CD4-positive, alpha-beta T cell (primary cell): ENCODE measurements around the gene NETO2. TPM values are rescaled to one million over a fixed set of nuclear protein-coding genes. Genes with fewer than 3 reads are reported as not detected.
"Not testable (repeated sequence)": the region's sequence is repeated elsewhere in the genome, so short reads cannot be mapped to it uniquely, and the experiment has no call there.

Source experiments
- ATAC-seq: fragments of 200-7000 bp; cut with Tn5 transposase; one replicate; pipeline ENCODE4 v1.10.0; 2022; ENCODE audit warnings: mild to moderate bottlenecking; ENCODE audit not compliant: poor library complexity
- CTCF ChIA-PET: fragments of 350-600 bp; sonication (Branson Sonifier 250); formaldehyde crosslinking; loops from one replicate; lab custom pipeline; 2021; ENCODE audit warnings: antibody characterized with exemption, inconsistent platforms; lab: Charles Lee
- POLR2A ChIA-PET: fragments of 350-600 bp; sonication (Branson Sonifier 250); formaldehyde crosslinking; loops from one replicate; lab custom pipeline; 2021; ENCODE audit warnings: antibody characterized with exemption, inconsistent platforms; lab: Charles Lee
- DNase-seq, 14 experiments: peaks; one replicate each; pipeline ENCODE4 v3.0.0-alpha.2; 2013 to 2020; ENCODE audit warnings: mixed read lengths in 2 of 14
- H3K27ac ChIP-seq, 2 donors: one replicate each; pipeline versions ENCODE4 v1.5.1 to v1.7.0; 2013; ENCODE audit warnings: low read length in 2 of 2, low read depth in 1 of 2, mild to moderate bottlenecking in 1 of 2
- H3K27me3 ChIP-seq, 2 experiments: 1 replicate in 1 of 2; 2 replicates in 1 of 2; pipeline versions ENCODE4 v1.6.1 to v1.7.0; 2013; ENCODE audit warnings: low read length in 2 of 2, control low read depth in 1 of 2, mild to moderate bottlenecking in 1 of 2, moderate library complexity in 1 of 2; ENCODE audit not compliant: insufficient read depth in 2 of 2, control insufficient read depth in 1 of 2
- H3K36me3 ChIP-seq: one replicate; pipeline ENCODE4 v1.6.1; 2013; ENCODE audit warnings: low read length, control low read depth; ENCODE audit not compliant: insufficient read depth
- H3K4me1 ChIP-seq: one replicate; pipeline ENCODE4 v1.6.1; 2013; ENCODE audit warnings: low read length, control low read depth; ENCODE audit not compliant: insufficient read depth
- H3K4me3 ChIP-seq: one replicate; pipeline ENCODE4 v1.5.1; 2013; ENCODE audit warnings: mild to moderate bottlenecking, low read length, moderate library complexity
- H3K9me3 ChIP-seq, 2 experiments: 1 replicate in 1 of 2; 2 replicates in 1 of 2; pipeline versions ENCODE4 v1.6.1 to v1.7.0; 2013; ENCODE audit warnings: low read length in 2 of 2, mild to moderate bottlenecking in 2 of 2, control low read depth in 1 of 2, moderate library complexity in 1 of 2; ENCODE audit not compliant: control insufficient read depth in 1 of 2, insufficient read depth in 1 of 2
- H3K27ac Mint-ChIP-seq: one replicate; pipeline ENCODE4 v1.8.0; 2020; ENCODE audit warnings: mixed read lengths
- H3K27me3 Mint-ChIP-seq: one replicate; pipeline ENCODE4 v1.8.0; 2021; ENCODE audit warnings: mixed read lengths
- H3K36me3 Mint-ChIP-seq: one replicate; pipeline ENCODE4 v1.8.0; 2021; ENCODE audit warnings: low read depth, mixed read lengths
- H3K4me1 Mint-ChIP-seq: one replicate; pipeline ENCODE4 v1.8.0; 2021; ENCODE audit warnings: low read depth, mixed read lengths
- H3K4me3 Mint-ChIP-seq: one replicate; pipeline ENCODE4 v1.8.0; 2020; ENCODE audit warnings: mild to moderate bottlenecking, mixed read lengths
- H3K9me3 Mint-ChIP-seq: one replicate; pipeline ENCODE4 v1.8.0; 2020; ENCODE audit warnings: mixed read lengths
- intact Hi-C, 2 experiments: fragments of 100-400 bp; cut with DNase I in 1 of 2; cut with micrococcal nuclease in 1 of 2; formaldehyde crosslinking; loops; one replicate each; pipeline versions ENCODE4 v1.15.1 to v1.9.0; 2023 to 2025; cut with DNase I, micrococcal nuclease
- total RNA-seq, 174 experiments: library from RNA in 2 of 174; stranded (reverse) in 2 of 174; gene quantifications; one replicate each; pipeline ENCODE4 v1.2.3 and lab custom pipeline; 2021 to 2026
- TF ChIP-seq, protein P1 (sequence below): fragments of 200-600 bp; IDR thresholded peaks from one replicate; pipeline ENCODE4 v1.8.0; 2022; ENCODE audit warnings: antibody characterized with exemption, mild to moderate bottlenecking

NETO2 gene
- total RNA-seq, 2 experiments from 2014 or later, result 1.8 to 1.9 TPM

DNA sequence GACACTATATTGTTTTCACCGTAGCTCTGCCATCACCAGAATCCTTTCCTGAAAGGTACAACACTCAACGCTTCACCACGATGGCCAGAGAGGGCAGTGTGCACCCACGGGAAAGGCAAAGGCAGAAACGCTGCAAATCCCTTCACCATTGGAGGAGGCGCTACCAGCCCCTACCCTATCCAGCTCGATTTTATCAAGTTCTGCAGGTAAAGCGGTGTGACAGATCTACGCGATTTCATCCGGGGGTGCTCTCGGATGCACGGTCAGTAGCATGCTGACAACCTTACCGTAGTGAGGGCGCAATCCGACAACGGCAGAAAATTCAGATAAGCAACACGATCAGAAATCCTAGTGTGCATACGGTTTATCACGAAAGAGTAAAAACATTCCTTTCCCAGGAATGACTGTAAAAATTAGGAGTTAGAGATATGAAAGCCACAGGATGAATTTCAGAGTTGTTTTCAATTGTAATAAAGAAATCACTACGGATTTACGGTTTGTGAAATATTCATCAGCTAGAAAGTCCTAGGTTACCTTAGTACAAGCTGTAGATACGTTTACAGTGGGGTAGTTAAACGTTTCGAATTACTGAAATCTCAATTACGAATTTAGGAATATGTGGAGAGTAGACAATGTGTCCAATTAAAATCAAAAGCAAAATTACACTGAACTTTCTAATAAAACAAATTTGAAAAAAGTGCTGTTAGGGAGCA is 1.8 kb downstream of the NETO2 start:
- H3K9me3 ChIP-seq, result no peaks in the 10 kb centered on the region
- peak overlapping the region; percentile 87 for H3K4me3 Mint-ChIP-seq
- no peaks in the 10 kb centered on the region for H3K36me3 Mint-ChIP-seq
- ChIA-PET CTCF (interaction anchor here (0.6 to 3.7 kb wide), 22 partner anchors 8 to 1488 kb away, joined by 3 to 21 read pairs (median 4); partner anchors contain the start of genes ABCC11, ITFG1 and PHKB), POLR2A (interaction anchor here (0.7 to 4.0 kb wide), 9 partner anchors 20 to 1243 kb away, joined by 3 to 23 read pairs (median 3); partner anchors contain the start of genes DNAJA2, ITFG1, PHKB and SIAH1)
- peak; percentile 82 for ATAC-seq
- H3K36me3 ChIP-seq, result no peaks in the 10 kb centered on the region
- DNase-seq, result peak; percentile 63 to 91 (median 77)
- H3K27me3 Mint-ChIP-seq, result peaks cover 21% of the 10 kb centered on the region
- H3K27me3 ChIP-seq, result peaks cover 0 to 8% of the 10 kb centered on the region in 2 experiments
- H3K4me1 Mint-ChIP-seq, result peaks cover 17% of the 10 kb centered on the region
- peak overlapping the region; percentile 56 for H3K4me3 ChIP-seq
- no peak overlapping the region for H3K27ac ChIP-seq
- H3K4me1 ChIP-seq, result peaks cover 17% of the 10 kb centered on the region
- TF ChIP-seq, protein P1, sequence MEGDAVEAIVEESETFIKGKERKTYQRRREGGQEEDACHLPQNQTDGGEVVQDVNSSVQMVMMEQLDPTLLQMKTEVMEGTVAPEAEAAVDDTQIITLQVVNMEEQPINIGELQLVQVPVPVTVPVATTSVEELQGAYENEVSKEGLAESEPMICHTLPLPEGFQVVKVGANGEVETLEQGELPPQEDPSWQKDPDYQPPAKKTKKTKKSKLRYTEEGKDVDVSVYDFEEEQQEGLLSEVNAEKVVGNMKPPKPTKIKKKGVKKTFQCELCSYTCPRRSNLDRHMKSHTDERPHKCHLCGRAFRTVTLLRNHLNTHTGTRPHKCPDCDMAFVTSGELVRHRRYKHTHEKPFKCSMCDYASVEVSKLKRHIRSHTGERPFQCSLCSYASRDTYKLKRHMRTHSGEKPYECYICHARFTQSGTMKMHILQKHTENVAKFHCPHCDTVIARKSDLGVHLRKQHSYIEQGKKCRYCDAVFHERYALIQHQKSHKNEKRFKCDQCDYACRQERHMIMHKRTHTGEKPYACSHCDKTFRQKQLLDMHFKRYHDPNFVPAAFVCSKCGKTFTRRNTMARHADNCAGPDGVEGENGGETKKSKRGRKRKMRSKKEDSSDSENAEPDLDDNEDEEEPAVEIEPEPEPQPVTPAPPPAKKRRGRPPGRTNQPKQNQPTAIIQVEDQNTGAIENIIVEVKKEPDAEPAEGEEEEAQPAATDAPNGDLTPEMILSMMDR, result peak; percentile 83
- intact Hi-C loops, result loop anchor here (1.0 to 10.0 kb wide), 15 partner anchors 105 to 1493 kb away; partner anchors contain the start of genes DNAJA2 (in 2 of the 2), ABCC11 (in 1 of the 2), C16orf87 (in 1 of the 2) and ITFG1 (in 1 of the 2)
- H3K9me3 Mint-ChIP-seq, result no peaks in the 10 kb centered on the region
- peak overlapping the region; percentile 45 for H3K27ac Mint-ChIP-seq

GRCh38 chr16:47140686-47141085 is 3.1 kb downstream of the NETO2 start:
- no peak overlapping the region for H3K4me3 Mint-ChIP-seq
- H3K9me3 Mint-ChIP-seq, result no peaks in the 10 kb centered on the region
- H3K4me3 ChIP-seq, result no peak overlapping the region
- H3K27me3 Mint-ChIP-seq, result peaks cover 21% of the 10 kb centered on the region
- intact Hi-C loops, result loop anchor here (1.0 to 10.0 kb wide), 13 partner anchors 103 to 1494 kb away; partner anchors contain the start of genes ABCC11 (in 1 of the 2), C16orf87 (in 1 of the 2), DNAJA2 (in 1 of the 2) and ITFG1 (in 1 of the 2)
- POLR2A ChIA-PET, result interaction anchor here (0.8 to 1.2 kb wide), 2 partner anchors 19 to 1245 kb away, joined by 3 read pairs; partner anchors contain the start of gene SIAH1
- CTCF ChIA-PET, result interaction anchor here (1.1 to 3.7 kb wide), 4 partner anchors 9 to 1024 kb away, joined by 3 to 21 read pairs (median 6); no protein-coding TSS in a partner anchor
- H3K9me3 ChIP-seq, result no peaks in the 10 kb centered on the region
- TF ChIP-seq, protein P1, result no peak
- no peak overlapping the region for H3K27ac Mint-ChIP-seq
- H3K4me1 Mint-ChIP-seq, result peaks cover 17% of the 10 kb centered on the region
- ATAC-seq (no peak), DNase-seq (no peak)
- H3K36me3 ChIP-seq, result no peaks in the 10 kb centered on the region
- H3K4me1 ChIP-seq, result peaks cover 20% of the 10 kb centered on the region
- H3K27me3 ChIP-seq, result peaks cover 0 to 8% of the 10 kb centered on the region in 2 experiments
- no peak overlapping the region for H3K27ac ChIP-seq
- H3K36me3 Mint-ChIP-seq, result no peaks in the 10 kb centered on the region

DNA sequence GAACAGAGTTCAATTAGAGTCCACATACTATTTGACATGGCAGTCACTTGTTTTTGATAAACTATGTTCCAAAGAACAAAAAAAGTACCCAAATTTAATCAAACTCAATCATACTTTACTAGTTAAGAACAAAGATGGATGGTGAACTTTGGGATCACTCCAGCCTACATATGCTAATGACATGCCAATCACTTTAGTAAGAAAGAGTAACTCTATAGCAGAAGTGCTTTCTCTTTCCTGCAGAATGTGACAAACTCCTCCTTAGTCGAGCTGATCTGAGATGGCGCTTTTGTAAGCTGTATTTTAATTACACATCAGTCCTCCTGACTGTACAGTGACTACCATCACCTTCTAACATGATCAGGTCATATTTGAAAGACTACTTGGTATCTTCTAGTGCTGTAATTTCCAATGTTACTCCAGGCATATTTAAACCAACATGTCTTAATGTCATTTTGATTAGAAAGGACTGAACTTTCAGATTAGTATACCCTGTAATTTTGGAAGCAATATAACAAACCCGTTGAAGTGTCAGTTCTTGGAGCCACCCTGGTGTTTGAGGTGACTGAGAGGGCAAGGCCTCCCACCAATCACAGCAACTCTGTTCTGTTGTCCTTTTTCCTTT is 4.1 kb downstream of the NETO2 start:
- ATAC-seq (no peak), DNase-seq (peak in 1 of 14 experiments; percentile 7)
- Mint-ChIP-seq H3K27ac (peak overlapping the region; percentile 39), H3K4me1 (peaks cover 17% of the 10 kb centered on the region), H3K27me3 (peaks cover 17% of the 10 kb centered on the region), H3K4me3 (no peak overlapping the region), H3K9me3 (no peaks in the 10 kb centered on the region), H3K36me3 (no peaks in the 10 kb centered on the region)
- POLR2A ChIA-PET, result no interaction called here
- H3K27ac ChIP-seq, result no peak overlapping the region
- intact Hi-C loops, result loop anchor here (5.0 to 10.0 kb wide), 11 partner anchors 102 to 1495 kb away; partner anchors contain the start of genes ABCC11 (in 1 of the 2), C16orf87 (in 1 of the 2), DNAJA2 (in 1 of the 2) and ITFG1 (in 1 of the 2)
- peaks cover 0 to 8% of the 10 kb centered on the region in 2 experiments for H3K27me3 ChIP-seq
- no peaks in the 10 kb centered on the region for H3K9me3 ChIP-seq
- CTCF ChIA-PET, result no interaction called here
- TF ChIP-seq, protein P1, result no peak
- peaks cover 19% of the 10 kb centered on the region for H3K4me1 ChIP-seq
- H3K36me3 ChIP-seq, result no peaks in the 10 kb centered on the region
- H3K4me3 ChIP-seq, result no peak overlapping the region

- H3K9me3 ChIP-seq, CTCF ChIA-PET, H3K9me3 Mint-ChIP-seq, DNase-seq, H3K4me3 Mint-ChIP-seq, intact Hi-C loops, H3K27ac Mint-ChIP-seq, POLR2A ChIA-PET, ATAC-seq, H3K36me3 ChIP-seq, H3K27ac ChIP-seq, H3K27me3 ChIP-seq, H3K36me3 Mint-ChIP-seq, H3K4me3 ChIP-seq: not testable (repeated sequence)
- Mint-ChIP-seq H3K27me3 (peaks cover 12% of the 10 kb centered on the region), H3K4me1 (peaks cover 17% of the 10 kb centered on the region)
- H3K4me1 ChIP-seq, result peaks cover 10% of the 10 kb centered on the region
These were observed 5.8 kb downstream of the NETO2 start for GRCh38 chr16:47137925-47138324.
